PFSK-1 (cell line): ENCODE data around the gene KCNT2.

Source experiments
- FOXP2 ChIP-seq: optimal IDR thresholded peaks from 2 replicates; pipeline ENCODE3; 2011; ENCODE audit warnings: borderline replicate concordance, control low read depth, inconsistent platforms; ENCODE audit not compliant: insufficient read depth; ENCODE audit errors: extremely low read length, extremely low read depth
- POLR2AphosphoS5 ChIP-seq: IDR thresholded peaks from 2 replicates; pipeline ENCODE4 v1.6.1; 2012; ENCODE audit warnings: low read depth, mild to moderate bottlenecking, control low read depth, low read length, moderate library complexity
- SIN3A ChIP-seq: IDR thresholded peaks from 2 replicates; pipeline ENCODE4 v1.6.1; 2012; ENCODE audit warnings: mild to moderate bottlenecking, low read length, moderate library complexity, borderline replicate concordance; ENCODE audit not compliant: insufficient read depth
- TAF1 ChIP-seq: IDR thresholded peaks from 2 replicates; pipeline ENCODE4 v1.6.1; 2012; ENCODE audit warnings: low read length, control low read depth, borderline replicate concordance; ENCODE audit not compliant: insufficient read depth
- TF ChIP-seq, protein P1 (sequence below), 2 experiments: IDR thresholded peaks; 2 replicates each; pipeline versions ENCODE4 v1.6.1 to v1.8.0; 2011 to 2012; ENCODE audit warnings: low read depth in 2 of 2, low read length in 2 of 2, control low read depth in 1 of 2, inconsistent platforms in 1 of 2, mild to moderate bottlenecking in 1 of 2, moderate library complexity in 1 of 2; ENCODE audit not compliant: insufficient read depth in 1 of 2

GRCh38 chr1:196590959-196591358 lies 17.3 kb downstream of the KCNT2 start:
- TF ChIP-seq POLR2AphosphoS5 (no peak), TAF1 (no peak), SIN3A (no peak), FOXP2 (no peak)
- TF ChIP-seq, protein P1, sequence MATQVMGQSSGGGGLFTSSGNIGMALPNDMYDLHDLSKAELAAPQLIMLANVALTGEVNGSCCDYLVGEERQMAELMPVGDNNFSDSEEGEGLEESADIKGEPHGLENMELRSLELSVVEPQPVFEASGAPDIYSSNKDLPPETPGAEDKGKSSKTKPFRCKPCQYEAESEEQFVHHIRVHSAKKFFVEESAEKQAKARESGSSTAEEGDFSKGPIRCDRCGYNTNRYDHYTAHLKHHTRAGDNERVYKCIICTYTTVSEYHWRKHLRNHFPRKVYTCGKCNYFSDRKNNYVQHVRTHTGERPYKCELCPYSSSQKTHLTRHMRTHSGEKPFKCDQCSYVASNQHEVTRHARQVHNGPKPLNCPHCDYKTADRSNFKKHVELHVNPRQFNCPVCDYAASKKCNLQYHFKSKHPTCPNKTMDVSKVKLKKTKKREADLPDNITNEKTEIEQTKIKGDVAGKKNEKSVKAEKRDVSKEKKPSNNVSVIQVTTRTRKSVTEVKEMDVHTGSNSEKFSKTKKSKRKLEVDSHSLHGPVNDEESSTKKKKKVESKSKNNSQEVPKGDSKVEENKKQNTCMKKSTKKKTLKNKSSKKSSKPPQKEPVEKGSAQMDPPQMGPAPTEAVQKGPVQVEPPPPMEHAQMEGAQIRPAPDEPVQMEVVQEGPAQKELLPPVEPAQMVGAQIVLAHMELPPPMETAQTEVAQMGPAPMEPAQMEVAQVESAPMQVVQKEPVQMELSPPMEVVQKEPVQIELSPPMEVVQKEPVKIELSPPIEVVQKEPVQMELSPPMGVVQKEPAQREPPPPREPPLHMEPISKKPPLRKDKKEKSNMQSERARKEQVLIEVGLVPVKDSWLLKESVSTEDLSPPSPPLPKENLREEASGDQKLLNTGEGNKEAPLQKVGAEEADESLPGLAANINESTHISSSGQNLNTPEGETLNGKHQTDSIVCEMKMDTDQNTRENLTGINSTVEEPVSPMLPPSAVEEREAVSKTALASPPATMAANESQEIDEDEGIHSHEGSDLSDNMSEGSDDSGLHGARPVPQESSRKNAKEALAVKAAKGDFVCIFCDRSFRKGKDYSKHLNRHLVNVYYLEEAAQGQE (IDR thresholded peaks at IDR 0.05; ENCODE audit: insufficient read depth in 1 of 2, low read depth in 2 of 2, low read length in 2 of 2) = no peak
